GM18873 (cell line): ENCODE results near the gene HSP90B1.

ENCODE experiments used
- ATAC-seq: cut with Tn5 transposase; IDR thresholded peaks from one replicate; pipeline ENCODE4 v1.9.1; 2021; ENCODE audit warnings: mild to moderate bottlenecking, moderate library complexity, moderate number of reproducible peaks; ENCODE audit not compliant: unreplicated experiment, low FRiP score

The HSP90B1 gene

DNA sequence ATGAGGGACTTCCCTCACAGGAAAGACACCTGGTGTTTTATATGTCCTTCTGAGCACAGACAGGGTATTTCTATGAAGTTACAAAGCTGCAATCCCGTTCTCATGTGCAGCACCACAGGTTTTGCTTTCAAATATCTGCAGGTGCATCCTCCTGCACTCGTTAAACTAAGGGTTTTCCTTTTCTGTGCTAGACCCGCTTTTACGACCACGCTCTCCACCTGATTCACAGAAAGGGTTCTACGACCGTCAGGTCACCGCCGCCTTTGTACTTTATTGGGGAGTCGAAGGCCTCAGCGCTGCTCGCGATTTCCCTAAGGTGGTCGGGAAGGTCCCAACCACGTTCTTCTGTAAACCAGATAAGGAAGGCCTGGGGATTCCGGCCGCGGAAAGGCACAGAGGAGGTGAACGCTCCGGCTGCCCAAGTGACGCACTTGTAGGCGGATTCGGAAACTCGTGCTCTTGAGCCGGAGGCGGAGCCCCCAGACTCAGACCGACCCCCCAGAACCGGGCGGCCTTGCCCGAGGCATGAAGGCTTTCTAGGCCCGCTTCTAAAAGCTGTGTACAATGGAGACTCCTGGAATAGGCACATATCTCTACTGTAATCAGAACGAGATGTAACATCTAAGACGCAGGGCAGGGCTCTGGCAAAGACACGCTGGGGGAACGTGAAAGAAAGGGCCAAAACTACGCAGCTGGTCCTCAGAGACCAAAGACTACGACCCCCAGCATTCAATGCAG lies 995 bp upstream of the HSP90B1 start:
- ATAC-seq, result peak; percentile 22

- no peak for ATAC-seq
Measured at GRCh38 chr12:103929784-103930033, 501 bp upstream of the HSP90B1 start.

- ATAC-seq, result no peak
Measured at GRCh38 chr12:103930787-103931735, 851 bp downstream of the HSP90B1 start.

DNA sequence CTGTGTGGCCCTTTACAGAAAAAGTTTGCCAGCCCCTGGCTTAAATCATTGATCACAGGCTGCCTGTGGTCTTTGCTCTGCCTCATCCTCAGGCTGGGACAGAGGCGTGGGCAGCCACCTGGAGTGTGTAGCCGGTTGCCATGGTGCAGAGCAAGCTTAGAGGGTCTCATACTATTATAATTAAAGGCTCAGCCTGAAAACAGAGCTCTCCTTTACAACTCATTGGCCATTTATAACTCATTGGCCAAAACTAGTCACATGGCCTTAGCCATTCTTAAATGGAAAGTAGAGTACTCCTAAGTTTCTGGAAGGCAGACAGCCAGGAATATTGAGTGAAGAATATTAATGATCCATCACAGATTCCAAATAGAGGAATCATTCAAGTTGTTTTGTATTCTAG lies 3.0 kb downstream of the HSP90B1 start:
- ATAC-seq, result no peak

GRCh38 chr12:103936679-103937078 lies 6.5 kb downstream of the HSP90B1 start:
- ATAC-seq, result no peak

- no peak for ATAC-seq
Measured at GRCh38 chr12:103944964-103945363, 14.8 kb downstream of the HSP90B1 start.

DNA sequence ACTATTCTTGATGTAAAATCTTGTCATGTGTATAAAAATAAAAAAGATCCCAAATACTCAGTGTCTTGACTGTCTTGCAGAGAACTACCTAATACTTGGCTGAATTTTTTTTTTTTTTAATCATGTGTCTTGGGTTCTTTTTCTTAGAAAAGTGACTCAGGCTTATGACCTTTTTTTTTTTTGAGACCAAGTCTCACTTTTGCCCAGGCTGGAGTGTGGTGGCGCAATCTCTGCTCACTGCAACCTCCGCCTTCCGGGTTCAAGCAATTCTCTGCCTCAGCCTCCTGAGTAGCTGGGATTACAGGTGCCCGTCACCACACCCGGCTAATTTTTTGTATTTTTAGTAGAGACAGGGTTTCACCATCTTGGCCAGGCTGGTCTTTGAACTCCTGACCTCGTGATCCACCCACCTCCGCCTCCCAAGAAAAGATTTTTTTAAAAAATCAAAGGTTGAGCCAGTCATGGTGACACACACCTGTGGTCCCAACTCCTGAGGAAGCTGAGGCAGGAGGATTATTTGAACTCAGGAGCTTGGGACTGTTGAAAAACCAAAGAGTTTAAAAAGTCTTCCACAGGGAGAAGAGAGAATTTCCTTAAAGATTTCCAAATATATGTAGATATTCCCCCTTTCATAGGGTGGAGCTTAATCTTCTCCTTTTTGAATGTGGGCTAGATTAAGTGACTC lies 17.8 kb downstream of the HSP90B1 start:
- ATAC-seq, result no peak

DNA sequence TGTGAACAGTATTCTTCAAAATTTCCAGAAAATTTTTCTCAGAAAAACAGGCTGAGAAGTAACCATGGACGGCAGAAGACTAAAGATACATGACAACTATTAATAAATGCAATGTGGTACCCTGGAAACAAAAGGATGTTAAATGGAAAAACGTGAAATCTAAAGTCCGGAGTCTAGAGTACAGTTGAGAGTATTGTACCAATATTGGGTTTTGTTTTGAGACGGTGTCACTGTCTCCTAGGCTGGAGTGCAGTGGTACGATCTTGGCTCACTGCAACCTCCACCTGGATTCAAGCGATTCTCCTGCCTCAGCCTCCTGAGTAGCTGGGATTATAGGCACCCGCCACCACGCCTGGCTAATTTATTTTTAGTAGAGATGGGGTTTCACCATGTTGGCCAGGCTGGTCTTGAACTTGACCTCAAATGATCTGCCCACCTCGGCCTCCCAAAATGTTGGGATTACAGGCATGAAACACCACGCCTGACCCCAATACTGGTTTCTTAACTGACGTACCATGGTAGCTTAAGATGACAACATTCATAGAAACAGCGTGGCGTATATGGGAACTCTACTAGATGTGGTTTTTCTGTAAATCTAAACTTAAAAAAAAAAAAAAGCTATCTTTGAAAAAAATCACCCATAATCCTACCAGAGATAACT lies 18.7 kb downstream of the HSP90B1 start:
- no peak for ATAC-seq

DNA sequence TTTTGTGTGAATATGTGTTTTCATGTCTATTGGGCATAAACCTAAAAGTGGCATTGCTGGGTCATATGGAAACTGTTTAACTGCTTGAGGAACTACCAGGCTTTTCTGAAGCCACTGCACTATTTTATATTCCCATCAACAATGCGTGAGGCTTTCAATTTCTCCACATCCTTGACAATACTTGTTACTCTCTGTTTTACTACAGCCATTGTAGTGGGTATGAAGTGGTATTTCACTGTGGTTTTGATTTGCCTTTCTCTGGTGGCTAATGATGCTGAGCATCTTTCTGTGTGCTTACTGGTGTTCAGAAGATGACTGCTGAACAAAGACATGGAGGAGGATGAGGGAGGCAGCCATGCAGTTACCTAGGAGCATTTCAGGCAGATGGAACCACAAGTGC lies 22.3 kb downstream of the HSP90B1 start:
- no peak for ATAC-seq

DNA sequence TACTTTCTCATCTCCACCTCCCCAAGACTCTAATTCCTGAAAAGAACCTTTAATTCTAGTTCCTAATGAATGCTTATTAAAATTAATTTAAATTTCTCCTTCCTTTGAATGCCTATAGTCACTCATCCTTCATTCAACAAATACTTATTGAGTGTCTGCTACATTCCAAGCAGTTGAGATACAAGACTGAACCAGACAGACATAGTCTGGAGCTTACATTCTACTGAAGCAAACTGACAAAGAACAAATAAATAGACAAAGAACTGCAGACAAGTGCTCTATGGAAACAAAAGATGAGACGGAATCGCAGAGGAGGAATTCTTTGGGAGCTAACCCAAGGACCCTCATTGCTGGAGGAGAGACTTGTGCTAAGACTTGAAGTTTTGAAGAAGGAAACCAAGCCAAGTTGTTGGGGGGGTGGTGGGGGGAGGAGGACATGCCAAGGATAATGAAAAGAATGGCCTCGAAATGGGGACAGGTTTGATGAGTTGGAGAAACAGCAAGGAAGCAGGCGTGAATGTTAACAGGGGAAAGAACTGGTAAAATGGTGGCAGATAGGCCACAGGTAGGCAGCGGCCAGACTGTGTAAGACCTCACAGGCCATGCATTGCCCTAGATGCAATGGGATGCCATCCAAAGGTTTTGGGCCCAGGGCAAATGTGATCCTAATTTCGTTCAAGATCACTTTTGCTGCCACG lies 25.8 kb downstream of the HSP90B1 start:
- no peak for ATAC-seq

- ATAC-seq, result peak; percentile 14
Measured at GRCh38 chr12:103956509-103957027, 26.4 kb downstream of the HSP90B1 start.

- no peak for ATAC-seq
Measured at GRCh38 chr12:103957865-103958388, 27.7 kb downstream of the HSP90B1 start.

DNA sequence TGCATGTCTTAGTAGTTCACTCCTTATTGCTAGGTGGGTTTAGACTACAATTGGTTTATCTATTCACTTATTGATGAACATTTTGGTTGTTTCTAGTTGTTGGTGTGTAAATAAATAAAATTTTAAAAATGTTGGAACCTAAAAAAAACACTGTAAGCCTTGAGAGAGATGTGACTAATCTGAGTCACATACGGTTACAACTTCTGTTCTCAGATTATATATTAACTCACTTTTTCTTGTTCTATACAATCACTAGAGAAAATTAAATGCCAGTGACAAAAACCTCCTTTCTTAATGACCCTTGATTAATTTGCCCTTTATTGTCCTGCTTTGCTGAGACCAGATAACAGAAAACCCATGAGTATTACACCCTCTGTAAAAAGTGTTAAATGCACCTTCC lies 28.4 kb downstream of the HSP90B1 start:
- ATAC-seq, result no peak

GRCh38 chr12:103960616-103961227 lies 30.5 kb downstream of the HSP90B1 start:
- ATAC-seq, result no peak

DNA sequence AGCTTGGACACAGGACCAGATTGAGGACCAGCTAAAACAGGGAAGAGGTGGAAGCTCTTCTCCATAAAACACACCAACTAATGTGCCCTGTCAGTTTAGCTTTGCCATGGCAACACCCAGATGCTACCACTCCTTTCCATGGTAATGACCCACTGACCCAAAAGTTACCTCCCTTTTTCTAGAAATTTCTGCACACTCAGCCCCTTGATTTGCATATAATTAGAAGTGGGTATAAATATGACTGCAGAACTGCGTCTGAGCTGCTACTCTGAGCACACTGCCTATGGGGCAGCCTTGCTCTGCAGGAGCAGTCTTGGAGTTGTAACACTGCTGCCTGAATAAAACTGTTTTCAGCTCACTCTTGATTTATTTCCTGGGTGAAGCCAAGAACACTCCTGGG lies 32.3 kb downstream of the HSP90B1 start:
- no peak for ATAC-seq

DNA sequence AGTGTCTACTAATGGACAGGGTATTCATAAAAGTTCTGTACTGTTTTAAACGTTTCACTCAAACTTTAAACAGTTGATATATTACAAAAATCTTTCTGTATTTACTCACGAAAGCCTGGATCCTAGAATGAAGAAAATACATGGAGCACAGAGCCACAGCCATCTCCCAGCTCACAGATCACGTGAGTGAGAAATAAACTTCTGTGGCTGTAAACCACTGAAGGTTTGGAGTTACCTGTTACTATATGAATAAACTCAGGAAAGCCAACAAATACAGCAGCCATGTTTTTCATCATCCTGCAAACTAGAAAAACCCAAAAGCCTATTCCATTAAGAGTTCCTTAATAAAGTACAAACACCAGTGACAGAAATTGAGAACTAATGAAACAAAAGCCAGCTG lies 34.6 kb downstream of the HSP90B1 start:
- ATAC-seq, result no peak

- no peak for ATAC-seq
Measured at GRCh38 chr12:103965255-103965589, 35.0 kb downstream of the HSP90B1 start.

- peak; percentile 93 for ATAC-seq
Measured at GRCh38 chr12:103965590-103966504, 35.6 kb downstream of the HSP90B1 start, which contains the start of gene TDG. TSS of gene TDG (plus strand) at chr12:103965872. CDS start at chr12:103966038, 166 bp downstream.
